ENCODE results near the gene LIM2. TPM values are rescaled to one million over a fixed set of nuclear protein-coding genes. Genes with fewer than 3 reads are reported as not detected.

The LIM2 gene
- total and polyA plus RNA-seq, 2 of the 8 experiments (the other 6 are each of a cell fraction or from before 2014, with no cell fraction given) = not detected

DNA sequence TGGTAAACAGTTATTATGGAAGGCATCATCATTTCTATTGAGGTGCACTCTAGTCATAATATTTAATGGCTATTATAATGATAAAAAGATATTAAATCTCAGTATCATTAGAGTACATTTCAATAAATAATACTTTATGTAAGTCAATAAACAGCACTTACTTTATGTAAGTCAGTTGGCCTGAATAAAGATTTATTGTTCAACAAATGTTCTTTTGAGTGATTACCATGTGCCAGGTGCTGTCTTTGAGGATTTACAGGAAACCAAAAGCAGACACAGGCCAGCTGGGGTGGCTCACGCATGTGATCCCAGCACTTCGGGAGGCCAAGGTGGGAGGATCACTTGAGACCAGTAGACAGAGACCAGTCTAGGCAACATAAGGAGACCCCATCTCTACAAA, 10.4 kb downstream of the LIM2 start:
- no peaks in the 10 kb centered on the region for H3K79me2 ChIP-seq (ENCODE audit: control insufficient read depth in 1 of 2, insufficient read depth in 2 of 2, low read length in 2 of 2)
- H3K36me3 ChIP-seq (ENCODE audit: control insufficient read depth in 2 of 4, insufficient read depth in 4 of 4, low read length in 3 of 4) = no peaks in the 10 kb centered on the region
- H3K14ac ChIP-seq (ENCODE audit: insufficient read length) = no peak overlapping the region
- no peak overlapping the region for H2BK20ac ChIP-seq (ENCODE audit: low read length)
- ChIA-PET CTCF (ENCODE audit: partially characterized antibody) (no interaction called here), POLR2A (ENCODE audit: partially characterized antibody) (interaction anchor here (0.7 to 2.6 kb wide), 4 partner anchors 10 to 18 kb away, joined by 3 to 9 read pairs (median 5); partner anchors contain the start of gene C19orf84)
- H3K4ac ChIP-seq (replicated peaks; ENCODE audit: insufficient read length, low read depth, low read length) = no peak overlapping the region
- H3K18ac ChIP-seq (ENCODE audit: extremely low read depth, low read length) = no peak overlapping the region
- H3K4me3 ChIP-seq (ENCODE audit: extremely low read depth in 1 of 4, insufficient read depth in 2 of 4, low read depth in 3 of 4, low read length in 4 of 4) = no peak overlapping the region
- DNase-seq (ENCODE audit: low read depth in 1 of 2, low spot score in 2 of 2) = no peak
- H3K79me1 ChIP-seq (ENCODE audit: low read depth, low read length) = no peaks in the 10 kb centered on the region
- H3K56ac ChIP-seq (replicated peaks; ENCODE audit: insufficient read length, low read depth, low read length) = no peak overlapping the region
- H3K23me2 ChIP-seq (ENCODE audit: low read depth, low read length) = peaks cover 4% of the 10 kb centered on the region; the same call in 1 of the 2 replicates
- no peak for TF ChIP-seq POLR2A (IDR thresholded peaks at IDR 0.05; ENCODE audit: control extremely low read depth in 1 of 2, low read depth in 2 of 2, low read length in 2 of 2)
- no peak for TF ChIP-seq RFX5 (IDR thresholded peaks at IDR 0.05; ENCODE audit: borderline replicate concordance, low read depth, low read length)
- TF ChIP-seq KDM1A (IDR thresholded peaks at IDR 0.05; ENCODE audit: borderline replicate concordance, low read length) = no peak
- TF ChIP-seq CHD1 (IDR thresholded peaks at IDR 0.05; ENCODE audit: low read depth, low read length) = no peak
- no peak for TF ChIP-seq SRF (IDR thresholded peaks at IDR 0.05; ENCODE audit: low read depth, low read length)
- no peak for TF ChIP-seq FOSL1 (IDR thresholded peaks at IDR 0.05; ENCODE audit: insufficient read depth, low read depth, low read length)
- TF ChIP-seq POLR2AphosphoS5 (IDR thresholded peaks at IDR 0.05; ENCODE audit: low read depth, low read length) = no peak
- H4K5ac ChIP-seq (ENCODE audit: insufficient read length, low read depth, low read length) = no peak overlapping the region
- no peaks in the 10 kb centered on the region for H3K4me1 ChIP-seq (replicated peaks in 1 of 4; ENCODE audit: control insufficient read depth in 3 of 4, insufficient read depth in 4 of 4, low read length in 3 of 4)
- no peak overlapping the region for H2BK5ac ChIP-seq (ENCODE audit: low read depth, low read length)
- no peaks in the 10 kb centered on the region; a peak in 2 of 7 replicates for H3K27me3 ChIP-seq (replicated peaks in 1 of 4; ENCODE audit: control insufficient read depth in 3 of 4, extremely low read depth in 1 of 4, insufficient read depth in 3 of 4, low read length in 3 of 4)
- 87% methylated on average over 2 of the region's 2 CpGs; no CpG with 5 or more reads in 1 of the 2 experiments for WGBS, 2 experiments (ENCODE audit: extremely low coverage in 1 of 2, insufficient coverage in 1 of 2, insufficient read length in 1 of 2, insufficient replicate concordance in 2 of 2, low coverage in 1 of 2, low lambda C conversion rate in 2 of 2, missing lambda C conversion rate in 1 of 2)
- H4K8ac ChIP-seq (ENCODE audit: extremely low read depth, insufficient read depth, low read length) = no peak overlapping the region
- H3K23ac ChIP-seq (ENCODE audit: insufficient read length) = no peak overlapping the region
- H4K20me1 ChIP-seq (replicated peaks in 1 of 2; ENCODE audit: control insufficient read depth in 1 of 2, insufficient read depth in 2 of 2, low read length in 2 of 2) = no peaks in the 10 kb centered on the region
- peaks cover 7 to 14% of the 10 kb centered on the region in 2 experiments for H3K9me3 ChIP-seq (ENCODE audit: insufficient read depth in 2 of 2, low read depth in 1 of 2, low read length in 1 of 2)
- H3K4me2 ChIP-seq (ENCODE audit: insufficient read depth in 1 of 2, low read depth in 2 of 2, low read length in 2 of 2) = no peak overlapping the region
- H2BK120ac ChIP-seq (replicated peaks; ENCODE audit: low read depth, low read length) = no peak overlapping the region
- H2AK5ac ChIP-seq (ENCODE audit: low read depth, low read length) = no peak overlapping the region
- H3K27ac ChIP-seq (ENCODE audit: low read depth, low read length) = no peak overlapping the region
- no peak overlapping the region for H2AFZ ChIP-seq (ENCODE audit: low read length)
- H2BK12ac ChIP-seq (ENCODE audit: low read depth, low read length) = no peak overlapping the region
- H3K9ac ChIP-seq (replicated peaks in 1 of 4; ENCODE audit: extremely low read depth in 1 of 4, low read depth in 3 of 4, low read length in 3 of 4) = no peak overlapping the region
- no peak for FAIRE-seq
- no peak overlapping the region for H2BK15ac ChIP-seq (ENCODE audit: low read length)
- H4K91ac ChIP-seq (replicated peaks; ENCODE audit: insufficient read length, low read length) = no peak overlapping the region

Data from H1 (cell line).